Caki2 (cell line): Measurements from ENCODE around the gene PAFAH1B1. TPM values are rescaled to one million over a fixed set of nuclear protein-coding genes. Genes with fewer than 3 reads are reported as not detected.

Experiments
- DNase-seq: peaks from one replicate; pipeline ENCODE4 v3.0.0-alpha.2; 2015; ENCODE audit warnings: low read depth
- in situ Hi-C: cut with HindIII; loops from 2 replicates; pipeline ENCODE4 v1.10.0; 2016; ENCODE audit warnings: low sequenced_read_pairs, low pct_unique_long_range_greater_than_20kb, mixed read lengths
- total RNA-seq: library from RNA; depleted of rRNA; stranded (reverse); fragments of >200 nt; shearing (Covaris generic); gene quantifications from 2 replicates; pipeline ENCODE4 v1.2.3, GENCODE V29; 2014; ENCODE audit warnings: low replicate concordance

PAFAH1B1 gene
- total RNA-seq, 1 experiment from 2014 or later, result 92.6 TPM

DNA sequence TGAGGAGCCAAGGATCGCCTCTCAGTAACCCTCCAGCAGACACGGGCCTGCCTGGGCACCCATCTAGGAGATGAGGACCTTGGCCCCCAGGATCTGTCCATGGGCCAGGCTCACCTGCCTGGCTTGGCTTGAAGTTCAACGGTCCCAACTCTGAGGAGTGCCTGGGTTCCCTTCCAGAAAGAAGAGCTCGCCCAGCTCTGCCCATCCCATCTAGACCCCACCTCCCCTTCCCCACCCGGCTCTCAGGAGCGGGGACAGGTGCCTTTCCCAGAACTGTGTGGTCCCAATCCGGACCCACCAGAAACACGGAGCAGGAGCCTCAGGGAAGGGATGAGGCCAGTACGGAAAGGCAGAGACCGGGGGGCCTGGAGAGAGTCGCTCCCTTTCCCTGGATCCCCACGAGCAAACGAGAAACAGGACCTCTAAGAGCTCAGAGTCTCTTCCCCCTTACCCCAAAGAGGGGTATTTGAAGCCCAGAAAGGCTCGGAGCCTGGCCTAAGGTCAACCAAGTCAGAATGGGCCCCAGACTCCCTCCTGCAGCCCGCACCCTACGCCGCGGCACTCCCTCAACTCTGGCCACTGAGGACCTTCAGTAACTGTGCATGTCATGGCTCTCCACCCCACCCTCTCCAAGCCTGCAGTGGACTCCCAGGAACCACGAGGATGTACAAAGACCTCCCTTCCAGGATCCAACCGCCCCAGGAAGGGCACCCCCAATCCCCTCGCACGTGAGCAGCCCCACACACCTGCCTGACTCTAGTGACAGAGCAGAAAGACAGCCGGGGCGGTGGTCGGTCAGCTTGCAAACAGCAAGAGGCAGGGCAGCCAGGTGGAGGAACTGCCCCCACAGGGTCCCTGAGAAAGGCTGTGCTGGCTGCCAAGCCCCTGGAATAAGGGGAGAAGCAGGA lies 112.7 kb downstream of the PAFAH1B1 start:
- DNase-seq, result no peak
- in situ Hi-C loops, result no loop called here

DNA sequence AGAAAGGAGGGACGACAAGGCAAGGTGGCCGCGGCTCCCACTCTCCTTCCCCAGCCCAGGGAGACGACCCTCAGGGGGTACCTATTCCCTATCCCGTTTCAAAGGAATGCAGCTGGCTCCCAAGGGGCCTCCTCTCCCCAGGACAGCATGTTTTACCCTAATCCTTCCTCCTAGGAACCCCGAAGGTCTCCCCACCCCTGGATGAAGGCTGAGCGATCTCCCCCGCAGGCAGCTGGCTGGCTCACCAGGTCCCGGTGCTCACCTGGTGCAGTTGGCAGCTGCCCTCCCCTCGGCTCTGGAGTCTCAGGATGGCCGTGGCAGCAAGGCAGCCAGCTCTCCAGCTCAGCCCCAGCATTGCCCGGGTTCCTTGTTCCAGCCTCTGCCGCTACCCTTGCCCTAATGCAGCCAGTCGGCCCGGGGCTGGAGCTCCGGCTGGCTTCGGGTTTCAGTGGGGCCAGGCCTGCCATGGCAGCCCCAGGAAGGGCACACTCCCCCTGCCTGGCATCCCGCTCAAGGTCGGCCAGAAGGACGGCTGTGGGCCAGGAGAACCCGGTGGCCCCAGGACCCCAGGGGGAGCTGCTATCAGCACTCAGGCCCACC lies 113.6 kb downstream of the PAFAH1B1 start:
- in situ Hi-C loops, result no loop called here
- no peak for DNase-seq

DNA sequence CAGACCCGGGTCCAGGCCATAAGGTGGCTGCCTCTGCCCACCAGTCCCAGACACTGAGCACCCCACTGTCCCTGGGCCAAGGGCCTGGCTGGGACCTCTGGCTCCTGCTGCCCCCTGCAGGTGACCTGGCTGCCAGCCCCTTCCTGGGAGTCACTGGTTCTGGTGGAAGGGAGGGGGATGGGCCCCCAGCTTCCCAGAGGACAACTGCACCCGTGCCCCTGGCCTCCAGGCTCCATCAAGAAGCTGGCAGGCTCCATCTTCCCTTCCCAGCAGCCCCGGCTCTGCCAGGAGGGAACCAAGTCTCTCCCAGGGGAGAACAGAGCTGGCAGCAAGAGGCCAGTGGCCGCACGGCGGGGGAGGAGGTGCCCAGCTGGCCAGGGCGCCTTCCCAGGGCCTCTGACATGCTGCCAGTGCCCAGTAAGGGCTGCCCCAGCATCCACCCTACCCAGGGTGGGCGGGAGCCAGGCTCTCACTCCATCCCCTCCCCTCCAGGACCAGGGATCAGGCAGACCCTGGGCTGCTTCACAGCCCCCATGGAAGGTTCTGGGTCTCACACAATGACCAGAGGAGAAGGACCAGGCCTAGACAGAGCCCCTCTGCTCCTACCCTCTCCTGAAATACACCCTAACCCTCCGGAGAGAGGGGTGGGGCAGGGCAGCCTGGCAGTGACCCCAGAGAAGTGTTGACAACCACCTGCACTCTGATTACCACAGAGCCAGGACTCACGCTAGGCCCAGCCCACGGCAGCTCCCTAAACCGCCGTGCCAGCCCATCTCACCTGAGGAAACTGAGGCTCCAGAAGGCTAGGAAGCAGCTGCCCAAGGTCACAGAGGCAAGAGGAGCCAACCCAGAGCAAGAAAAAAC lies 114.5 kb downstream of the PAFAH1B1 start:
- in situ Hi-C loops, result no loop called here

DNA sequence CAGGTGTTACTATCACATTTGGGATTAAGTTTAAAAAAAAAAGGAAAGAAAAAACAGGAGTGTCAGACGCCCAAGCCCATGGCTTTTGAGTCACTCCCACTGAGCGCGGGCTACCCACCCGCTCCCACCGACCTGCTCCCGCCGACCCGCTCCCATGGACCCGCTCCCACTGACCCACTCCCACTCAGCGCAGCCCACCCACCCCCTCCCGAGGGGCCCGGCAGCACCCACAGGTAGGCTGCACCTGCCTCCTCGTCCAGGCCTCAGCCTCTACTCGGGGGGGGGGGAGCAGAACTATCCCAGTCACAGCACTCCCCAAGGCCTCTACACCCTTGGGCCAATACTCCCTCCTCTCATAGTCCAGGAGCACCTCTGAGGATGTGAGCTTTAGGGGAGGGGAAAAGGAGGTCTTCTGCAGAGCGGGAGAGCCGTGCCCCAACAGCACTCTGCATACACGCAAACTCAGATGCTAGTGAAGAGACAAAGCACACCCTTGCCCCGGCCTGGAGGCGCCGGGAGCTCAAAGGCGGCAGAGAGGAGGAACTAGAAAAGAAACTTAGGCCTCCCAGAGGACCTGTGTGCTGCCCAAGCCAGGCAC lies 115.2 kb downstream of the PAFAH1B1 start:
- in situ Hi-C loops, result no loop called here
- DNase-seq, result no peak

More for the DNA sequence above, 114.5 kb downstream of the PAFAH1B1 start:
- DNase-seq, result no peak

DNA sequence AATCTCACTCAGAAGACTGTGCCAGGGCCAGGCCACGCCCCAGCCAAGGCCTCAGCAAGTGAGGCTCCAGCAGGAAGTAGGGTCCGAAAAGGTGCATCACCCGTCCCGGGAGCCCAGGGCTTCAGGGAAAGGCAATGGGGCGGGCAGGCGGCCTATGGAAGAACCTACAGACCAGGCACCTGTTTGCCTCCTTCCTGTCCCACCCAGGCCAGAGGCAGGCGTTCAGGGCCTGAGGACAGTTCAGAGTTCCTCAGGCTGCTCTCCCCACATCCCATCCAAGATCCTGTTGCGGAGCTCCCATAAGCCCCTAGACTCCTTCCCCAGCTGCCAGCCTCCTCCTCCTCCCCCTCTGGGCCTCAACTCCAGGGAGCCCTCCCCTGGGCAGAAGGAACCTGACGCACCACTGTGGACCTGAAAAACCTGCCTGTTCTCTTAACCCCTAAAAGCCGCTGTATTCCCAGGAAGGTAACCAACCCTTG lies 115.8 kb downstream of the PAFAH1B1 start:
- DNase-seq, result no peak
- in situ Hi-C loops, result no loop called here

DNA sequence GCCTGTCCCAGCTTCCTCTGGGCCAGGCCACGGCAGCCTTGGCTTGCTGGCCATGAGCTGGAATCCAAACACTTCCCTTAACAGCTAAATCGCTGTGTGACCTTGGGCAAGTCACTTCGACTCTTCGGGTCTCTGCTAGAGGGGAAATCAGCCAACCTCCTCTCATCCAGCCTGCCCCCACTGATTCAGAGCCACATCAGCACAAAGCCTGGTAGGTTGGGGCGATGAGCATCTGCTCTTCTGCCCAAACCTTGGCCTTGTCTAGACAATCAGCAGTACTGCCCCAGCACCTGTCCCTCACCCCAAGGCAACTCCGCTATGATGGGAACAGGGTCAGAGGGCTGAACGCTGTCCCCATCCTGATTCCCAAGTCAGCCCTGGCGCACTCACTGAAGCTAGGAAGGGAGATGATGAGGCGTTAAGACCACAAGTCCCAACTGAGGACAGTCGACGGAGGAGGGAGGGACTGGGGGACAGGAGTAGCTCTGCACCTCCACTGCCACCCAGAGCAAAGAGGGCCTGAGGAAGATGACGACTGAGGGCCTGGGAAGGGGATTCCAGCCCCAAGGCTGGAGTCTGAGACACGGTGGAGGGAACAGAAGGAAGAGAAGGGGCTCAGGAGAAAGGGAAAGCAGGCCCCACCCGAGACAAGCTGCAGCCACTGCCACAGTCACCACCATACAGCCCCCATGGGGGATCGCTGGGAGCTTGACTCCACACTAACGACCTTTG lies 116.8 kb downstream of the PAFAH1B1 start:
- DNase-seq, result no peak
- in situ Hi-C loops, result no loop called here

DNA sequence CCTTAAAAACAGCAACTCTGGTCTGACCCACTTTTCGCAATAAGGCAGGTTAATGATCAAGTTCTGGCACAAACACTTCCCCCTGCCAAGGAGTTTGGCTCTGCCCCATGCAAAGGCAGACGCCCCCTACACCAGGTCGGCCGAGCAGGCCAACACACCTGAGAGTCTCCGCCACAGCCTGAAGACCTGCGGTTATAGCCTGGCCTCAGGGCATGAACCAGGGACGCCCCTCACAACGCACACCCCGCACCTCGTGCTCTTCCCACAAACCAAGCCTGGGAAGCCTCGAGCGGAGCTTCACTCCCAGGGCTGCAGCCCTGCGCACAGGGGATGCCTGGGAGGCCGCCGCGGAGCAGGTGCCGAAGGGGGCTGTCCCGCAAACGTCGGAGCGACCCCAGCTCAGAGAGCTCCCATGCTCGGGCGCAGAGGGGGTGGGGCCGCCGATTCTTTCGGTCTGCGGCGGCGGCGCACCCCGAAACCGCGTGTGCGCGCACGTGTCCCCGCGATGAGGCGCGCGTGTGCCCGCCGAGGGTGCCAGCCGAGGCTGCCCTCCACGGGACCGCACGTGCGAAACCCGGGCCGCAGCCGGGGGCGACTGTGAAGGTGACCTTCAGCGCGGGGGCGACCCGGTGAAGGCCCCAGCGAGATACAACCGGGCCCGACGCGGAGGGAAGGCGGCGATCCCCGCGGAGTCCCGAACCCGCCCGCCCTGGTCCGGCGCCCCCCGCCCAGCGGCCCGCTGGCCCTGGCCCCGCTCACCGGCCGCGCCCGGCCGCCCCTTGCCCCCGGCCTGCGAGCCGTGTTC lies 117.6 kb downstream of the PAFAH1B1 start:
- in situ Hi-C loops, result no loop called here
- no peak for DNase-seq

DNA sequence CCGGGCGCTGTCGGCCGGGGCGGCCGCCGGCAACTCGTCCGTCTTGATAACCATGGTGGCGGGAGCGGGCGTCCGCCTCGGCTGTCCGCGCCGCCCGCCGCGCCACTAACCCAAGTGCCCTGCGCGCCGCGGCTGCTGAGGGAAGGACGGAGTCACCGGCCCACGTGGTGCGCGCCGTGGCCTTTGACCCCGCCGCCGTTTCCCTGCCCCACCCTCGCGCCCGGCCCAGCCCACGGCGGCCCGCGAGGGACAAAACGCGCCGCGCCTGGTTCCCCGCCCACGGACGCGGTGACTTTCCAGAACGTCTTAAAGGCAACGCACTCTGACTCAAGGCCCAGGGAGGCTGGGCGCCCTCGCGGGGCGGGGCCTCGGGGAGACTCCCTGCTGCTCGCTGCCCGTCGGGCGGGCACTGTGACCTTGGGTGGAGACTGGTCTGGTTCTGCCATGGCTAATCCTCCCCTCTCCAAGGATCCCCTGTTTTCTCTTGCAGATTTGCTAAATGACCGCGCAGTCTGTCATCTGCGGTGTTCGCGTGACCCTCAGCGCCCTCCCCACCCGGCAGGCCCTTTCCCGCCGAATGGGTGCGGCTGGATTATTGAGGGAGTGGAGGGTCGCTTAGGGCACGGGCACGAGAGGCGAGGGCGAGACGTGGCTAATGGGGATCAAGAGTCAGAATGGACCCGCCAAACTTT lies 118.3 kb downstream of the PAFAH1B1 start, which contains the start of gene CLUH:
Gene CLUH (minus strand): TSS at position 157 of the 692 bp plus-strand sequence. CDS start 103 bp downstream, at position 54.
- in situ Hi-C loops, result no loop called here
- peak; percentile 93 for DNase-seq

DNA sequence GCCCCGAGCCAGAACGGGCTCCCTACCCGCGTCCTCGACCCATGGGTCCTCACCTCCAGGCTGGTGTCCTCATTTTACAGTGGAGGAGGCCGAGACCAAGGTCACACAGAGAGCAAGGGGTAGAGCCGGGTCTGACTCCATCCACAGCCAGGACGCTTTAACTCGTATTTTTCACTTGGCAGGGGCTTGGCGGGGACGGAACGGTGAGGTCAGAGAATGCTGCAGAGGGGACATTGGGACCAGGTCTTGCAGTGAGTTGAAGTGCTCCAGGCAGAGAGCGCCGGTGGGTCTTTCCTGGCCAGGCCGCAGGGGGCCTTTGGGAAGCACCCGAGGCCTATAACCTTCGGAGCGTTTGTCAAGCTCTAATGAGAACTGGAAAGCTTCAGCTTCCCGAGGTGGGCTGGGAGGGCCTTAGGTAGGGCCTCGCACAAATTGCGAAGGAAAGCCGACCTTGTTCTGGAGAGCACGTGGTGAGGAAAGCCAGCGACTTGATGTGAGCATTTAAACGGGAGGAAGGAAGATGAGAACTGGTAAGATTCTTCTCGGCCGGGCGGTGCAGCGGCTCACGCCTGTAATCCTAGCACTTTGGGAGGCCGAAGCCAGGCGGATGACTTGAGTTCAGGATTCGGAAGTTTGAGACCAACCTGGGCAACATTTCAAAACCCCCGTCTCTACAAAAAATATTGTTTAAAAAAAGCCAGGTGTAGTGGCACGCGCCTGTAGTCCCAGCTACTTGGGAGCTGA lies 119.0 kb downstream of the PAFAH1B1 start:
- in situ Hi-C loops, result no loop called here
- DNase-seq, result no peak

DNA sequence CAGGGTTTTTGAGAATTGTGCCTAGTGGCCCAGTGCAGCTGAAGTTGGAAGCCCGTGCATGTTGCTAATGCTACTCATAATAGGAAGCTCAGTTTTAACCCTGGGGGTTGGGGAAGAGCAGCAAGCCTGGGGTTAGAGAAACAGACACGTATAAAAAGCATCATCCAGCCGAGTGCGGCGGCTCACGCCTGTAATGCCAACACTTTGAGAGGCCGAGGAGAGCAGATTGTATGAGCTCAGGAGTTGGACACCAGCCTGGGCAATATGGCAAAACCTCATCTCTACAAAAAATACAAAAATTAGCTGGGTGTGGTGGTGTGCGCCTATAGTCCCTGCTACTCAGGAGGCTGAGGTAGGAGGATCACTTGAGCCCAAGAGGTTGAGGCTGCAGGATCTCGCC lies 120.4 kb downstream of the PAFAH1B1 start:
- in situ Hi-C loops, result no loop called here
- no peak for DNase-seq

DNA sequence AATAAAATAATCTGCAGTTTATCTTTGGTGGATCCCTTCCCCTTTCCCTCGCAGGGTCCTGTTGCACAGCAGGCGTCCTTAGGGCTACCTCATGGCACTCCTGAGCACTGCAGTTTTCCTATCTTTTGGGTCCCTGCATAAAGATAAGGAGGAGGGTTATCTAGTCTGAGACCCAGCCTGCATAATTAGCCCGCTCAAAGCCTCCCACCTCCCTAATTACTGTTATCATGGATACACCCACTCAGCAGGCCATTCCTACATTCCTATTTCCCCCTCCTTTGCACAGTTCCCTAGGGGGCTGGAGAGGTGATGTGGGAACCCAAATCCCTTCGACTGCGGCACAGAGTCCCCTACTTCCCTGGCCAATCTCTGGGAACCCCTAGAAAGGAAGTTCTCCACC lies 123.2 kb downstream of the PAFAH1B1 start:
- in situ Hi-C loops, result no loop called here
- no peak for DNase-seq

DNA sequence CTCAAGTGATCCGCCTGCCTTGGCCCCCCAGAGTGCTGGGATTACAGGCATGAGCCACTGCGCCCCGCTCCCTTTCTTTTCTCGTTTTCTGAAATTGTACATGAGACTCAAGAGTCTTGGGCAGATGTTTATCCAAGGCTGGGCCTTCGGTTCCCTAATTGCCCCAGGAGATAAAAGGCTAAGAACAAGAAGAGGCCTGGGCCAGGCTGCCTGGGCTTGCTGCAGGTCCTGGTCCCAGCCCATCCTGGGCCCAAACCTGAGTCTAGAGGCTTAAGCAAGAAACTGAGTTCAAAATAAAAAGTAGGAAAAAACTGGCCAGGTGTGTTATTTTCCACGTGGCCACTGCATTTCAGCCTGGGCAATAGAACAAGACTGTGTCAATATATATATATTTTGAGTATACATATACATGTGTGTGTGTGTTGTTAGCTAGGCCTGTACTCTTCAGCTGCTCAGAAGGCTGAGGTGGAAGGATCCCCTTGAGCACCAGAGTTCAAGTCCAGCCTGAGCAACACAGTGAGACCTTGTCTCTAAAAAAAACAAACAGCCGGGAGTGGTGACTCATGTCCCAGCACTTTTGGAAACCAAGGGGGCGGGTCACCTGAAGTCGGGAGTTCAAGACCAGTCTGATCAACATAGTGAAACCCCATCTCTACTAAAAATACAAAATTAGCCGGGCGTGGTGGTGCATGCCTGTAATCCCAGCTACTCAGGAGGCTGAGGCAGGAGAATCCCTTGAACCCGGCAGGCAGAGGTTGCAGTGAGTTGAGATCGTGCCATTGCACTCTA lies 124.9 kb downstream of the PAFAH1B1 start:
- DNase-seq, result no peak
- in situ Hi-C loops, result no loop called here

DNA sequence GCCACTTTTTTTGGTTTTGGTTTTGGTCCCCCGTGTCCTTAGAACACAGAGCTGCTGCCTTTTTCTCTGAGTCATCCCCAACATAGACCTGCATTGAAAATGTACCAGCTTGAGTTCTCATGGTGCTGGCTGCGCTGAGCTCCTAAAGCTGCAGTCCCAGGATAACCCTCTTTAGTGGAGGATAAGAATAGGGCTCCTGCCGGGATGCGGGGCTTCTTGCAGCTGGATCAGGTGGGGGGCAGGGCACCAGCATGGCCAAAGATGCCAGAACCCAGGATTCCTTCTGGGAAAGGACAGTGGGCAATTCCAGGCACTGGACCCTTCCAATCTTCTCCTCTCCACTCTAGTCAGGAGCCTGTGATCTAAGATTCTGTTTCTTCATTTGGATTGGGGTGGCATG lies 126.4 kb downstream of the PAFAH1B1 start:
- in situ Hi-C loops, result no loop called here
- no peak for DNase-seq

DNA sequence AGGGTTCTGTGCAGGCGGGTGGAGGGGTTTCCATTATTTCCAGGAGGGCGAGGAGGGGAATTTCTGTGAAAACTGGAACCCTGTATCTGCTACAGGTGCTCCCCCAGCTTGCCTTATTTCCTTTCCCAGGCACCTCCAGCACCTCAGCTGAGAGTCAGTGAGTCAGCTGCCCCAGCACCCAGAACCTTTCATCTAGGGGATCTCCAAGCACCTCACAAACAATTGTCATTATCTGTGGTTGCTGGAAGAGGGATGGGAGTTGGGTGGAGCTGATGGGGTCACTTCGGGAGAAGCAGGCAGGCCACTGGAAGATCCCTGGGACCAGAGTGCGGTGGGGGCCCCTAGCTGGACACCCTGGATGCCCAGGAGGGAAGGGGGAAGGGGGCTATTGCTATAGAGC lies 128.1 kb downstream of the PAFAH1B1 start:
- in situ Hi-C loops, result no loop called here
- no peak for DNase-seq

DNA sequence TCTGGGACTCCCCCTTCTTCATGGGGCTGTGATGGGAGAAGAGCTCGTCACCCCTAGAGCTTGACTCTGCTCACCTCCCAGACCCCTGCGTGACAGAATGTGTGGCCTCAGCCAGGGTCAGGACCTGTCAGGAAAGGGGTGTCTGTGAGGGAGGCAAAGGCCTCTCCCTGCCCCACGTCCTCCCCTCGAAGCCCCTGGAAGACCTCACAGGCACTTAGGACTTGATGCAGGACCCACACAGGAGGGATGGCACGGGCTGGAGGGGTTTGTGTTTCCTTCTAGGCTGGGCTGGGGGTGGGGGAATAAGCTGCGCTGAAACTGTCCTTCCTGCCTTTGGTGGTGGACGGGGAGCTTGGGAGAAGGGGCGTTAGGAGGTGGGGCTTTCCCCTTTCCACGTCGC lies 129.2 kb downstream of the PAFAH1B1 start:
- in situ Hi-C loops, result no loop called here
- no peak for DNase-seq
